GM12873 (cell line): Measurements from ENCODE around the gene CACNB3.

Experiments
- CTCF ChIP-seq: IDR thresholded peaks from 2 replicates; pipeline ENCODE4 v1.5.1; 2012; ENCODE audit warnings: low read depth, mild to moderate bottlenecking, moderate library complexity, low read length, control low read depth; ENCODE audit not compliant: insufficient read depth; ENCODE audit errors: missing control alignments

Gene CACNB3

GRCh38 chr12:48775991-48776649 is 42.2 kb upstream of the CACNB3 start:
- TF ChIP-seq CTCF = no peak

DNA sequence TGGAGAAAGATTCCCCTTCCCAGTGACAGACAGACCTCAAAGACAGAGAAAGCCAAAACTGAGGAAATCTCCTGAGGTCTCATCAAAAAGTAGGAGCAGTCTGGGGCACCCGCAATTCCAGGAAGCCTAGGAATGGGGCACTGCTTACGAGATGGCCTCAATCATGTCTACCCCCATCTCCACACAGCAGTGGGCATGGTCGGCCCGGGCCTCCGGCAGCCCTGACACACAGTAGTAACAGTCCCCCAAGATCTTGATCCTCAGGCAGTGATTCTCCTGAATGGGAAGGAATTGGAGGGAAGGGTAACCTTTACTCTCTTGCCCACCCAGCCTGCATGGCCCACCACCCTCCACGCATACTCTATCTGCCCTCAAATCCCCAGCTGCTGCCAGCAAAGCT is 41.3 kb upstream of the CACNB3 start:
- TF ChIP-seq CTCF = no peak

DNA sequence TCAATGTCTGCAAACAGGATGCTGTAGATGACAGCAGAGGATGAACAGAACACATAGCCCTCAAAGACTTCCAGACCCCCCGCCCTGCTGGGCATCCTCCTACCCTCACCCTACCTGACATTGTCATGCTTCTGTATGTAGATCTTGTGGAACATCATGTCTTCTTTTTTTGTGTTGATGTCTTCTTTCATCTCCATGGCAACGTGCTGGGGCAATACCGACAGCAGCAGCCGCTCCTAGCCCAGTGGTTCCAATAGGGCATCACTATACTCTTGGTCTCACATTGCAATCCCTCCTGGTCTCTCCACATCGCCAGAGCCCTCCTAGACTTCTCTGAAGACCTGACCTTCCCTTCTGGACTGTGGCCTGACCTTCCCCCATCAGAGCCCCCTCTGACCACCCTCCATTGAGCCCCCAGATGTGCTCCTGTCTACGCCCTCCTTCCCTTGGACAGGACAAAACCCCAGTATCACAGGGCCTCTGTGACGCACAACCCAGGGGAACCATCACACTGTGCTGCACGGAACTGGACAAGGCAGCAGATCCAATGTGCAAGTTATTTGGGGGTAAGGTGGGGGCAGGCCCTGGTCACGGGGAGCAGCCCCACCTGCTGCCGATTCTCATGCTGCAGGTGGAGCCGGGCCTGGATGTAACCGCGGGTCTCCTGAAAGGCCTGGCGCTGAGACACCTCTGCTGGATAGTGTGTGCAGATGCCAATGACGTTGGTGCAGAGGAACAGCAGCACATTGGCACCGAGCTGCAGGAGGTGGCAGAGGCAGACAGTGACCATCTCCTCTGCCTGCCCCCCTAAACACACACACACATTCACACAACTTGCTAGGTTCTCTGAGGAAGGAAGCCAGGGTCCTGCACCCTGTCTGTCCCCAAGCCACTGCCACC is 40.5 kb upstream of the CACNB3 start:
- TF ChIP-seq CTCF = no peak

- TF ChIP-seq CTCF = no peak
These were observed 38.4 kb upstream of the CACNB3 start for GRCh38 chr12:48779869-48780268.

DNA sequence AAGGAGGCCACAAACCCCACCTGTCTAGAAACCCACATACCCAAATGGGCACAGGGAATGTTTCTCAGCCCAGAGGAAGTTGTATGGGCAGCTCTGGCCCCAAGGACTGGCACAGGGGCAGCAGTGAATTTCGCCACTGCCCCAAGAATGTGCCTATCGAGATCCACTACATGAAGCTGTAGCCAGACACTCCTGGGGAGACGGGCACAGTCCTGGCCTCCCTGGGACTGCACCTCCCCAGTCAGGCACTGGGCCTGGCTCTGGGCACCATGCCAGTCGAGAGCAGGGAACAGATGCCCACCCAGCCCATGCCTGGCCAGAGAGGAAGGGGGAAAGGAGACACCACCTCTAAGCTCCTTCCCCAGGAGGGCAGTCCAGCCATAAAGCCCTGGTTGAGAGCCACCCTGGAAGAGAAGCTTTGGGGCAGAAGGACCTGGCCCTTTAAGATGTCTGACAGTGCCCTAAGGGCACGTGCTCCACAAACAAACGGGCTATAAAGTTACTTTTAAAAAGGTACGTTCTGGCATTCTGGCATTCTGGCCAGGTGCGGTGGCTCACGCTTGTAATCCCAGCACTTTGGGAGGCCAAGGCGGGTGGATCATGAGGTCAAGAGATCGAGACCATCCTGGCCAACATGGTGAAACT is 37.8 kb upstream of the CACNB3 start:
- no peak for TF ChIP-seq CTCF

DNA sequence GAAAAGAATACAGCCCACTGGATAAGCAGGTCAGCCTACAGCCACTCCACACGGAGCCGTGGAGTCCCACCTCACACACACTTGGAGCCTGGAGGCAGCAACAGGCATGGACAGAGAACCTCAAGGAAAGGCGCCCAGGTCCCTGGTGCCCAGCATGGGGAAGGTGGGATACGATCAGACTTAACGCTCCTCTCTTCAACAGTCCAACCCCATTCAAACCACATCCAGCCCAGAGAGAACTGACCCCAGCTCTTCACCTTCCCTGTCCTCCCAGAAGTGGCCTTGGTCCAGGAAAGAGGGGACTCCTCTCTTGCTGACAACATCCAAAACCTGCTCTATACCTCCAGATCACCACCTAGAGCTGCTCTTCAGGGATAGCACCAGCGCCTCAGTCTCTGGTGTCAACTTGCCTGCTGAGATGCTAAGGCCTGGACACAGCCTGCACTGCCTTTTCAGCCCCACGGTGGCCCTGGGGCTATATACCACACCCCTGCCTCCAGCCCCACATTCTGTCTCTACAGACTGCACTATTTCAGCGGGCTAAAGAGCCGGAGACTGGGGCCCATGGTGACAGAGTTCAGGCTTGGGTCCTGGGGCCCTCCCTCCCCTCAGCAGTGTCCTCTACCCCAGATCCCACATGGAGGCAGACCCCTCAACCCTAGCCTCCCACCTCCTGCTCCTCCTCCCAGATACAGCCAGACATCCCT is 36.4 kb upstream of the CACNB3 start:
- TF ChIP-seq CTCF = no peak
